Psoas muscle (tissue), 8 donors: ENCODE measurements around the gene DCC. TPM values are rescaled to one million over a fixed set of nuclear protein-coding genes. Genes with fewer than 3 reads are reported as not detected.

Experiments used
- ATAC-seq, 4 donors: fragments of 200-7000 bp; cut with Tn5 transposase; one replicate each; pipeline ENCODE4 v1.9.1; 2020; ENCODE audit warnings: moderate library complexity in 3 of 4, mild to moderate bottlenecking in 2 of 4
- DNase-seq, 2 donors: peaks; one replicate each; pipeline ENCODE4 v3.0.0-alpha.2; 2020
- H3K27ac ChIP-seq: fragments of 200-600 bp; one replicate; pipeline ENCODE4 v1.8.0; 2022
- H3K27me3 ChIP-seq, 3 donors: fragments of 200-600 bp in 1 of 3; one replicate each; pipeline versions ENCODE4 v1.6.1 to v1.8.0; 2013 to 2022; ENCODE audit warnings: low read length in 2 of 3, mild to moderate bottlenecking in 2 of 3, moderate library complexity in 1 of 3; ENCODE audit not compliant: insufficient read depth in 3 of 3
- H3K36me3 ChIP-seq, 2 donors: fragments of 200-600 bp in 1 of 2; one replicate each; pipeline versions ENCODE4 v1.6.1 to v1.8.0; 2013 to 2022; ENCODE audit warnings: low read depth in 1 of 2, mild to moderate bottlenecking in 1 of 2, moderate library complexity in 1 of 2; ENCODE audit not compliant: insufficient read depth in 1 of 2
- H3K4me1 ChIP-seq: fragments of 200-600 bp; one replicate; pipeline ENCODE4 v1.8.0; 2022
- H3K4me3 ChIP-seq: fragments of 200-600 bp; one replicate; pipeline ENCODE4 v1.8.0; 2022; ENCODE audit warnings: mild to moderate bottlenecking
- H3K9me3 ChIP-seq: fragments of 200-600 bp; one replicate; pipeline ENCODE4 v1.8.0; 2022
- CTCF ChIP-seq: fragments of 200-600 bp; IDR thresholded peaks from one replicate; pipeline ENCODE4 v1.8.0; 2022; ENCODE audit warnings: antibody characterized with exemption
- WGBS, 3 donors: extraction: QIAGEN DNeasy Blood & Tissue Kit; methylation state at CpG; one replicate each; pipeline versions ENCODE4 v1.1.6 to v1.1.7; 2013; 5-methylcytosine and 5-hydroxymethylcytosine counted together
- intact Hi-C, 2 donors: fragments of 100-400 bp; cut with DNase I; formaldehyde crosslinking; loops; one replicate each; pipeline versions ENCODE4 v1.11.0 to v1.14.2; 2022
- polyA plus RNA-seq, 3 donors: library from polyadenylated mRNA; stranded (reverse); fragments of 200-250 nt; gene quantifications; one replicate each; pipeline ENCODE4 v1.2.3, GENCODE V29; 2013
- total RNA-seq, 4 donors: library from RNA; stranded (reverse); fragmentation: NEBNext Ultra II Directional in 2 of 4; extraction: Animal tissue kit (Norgen Biotek cat#: 25700) in 2 of 4; gene quantifications; one replicate each; pipeline versions ENCODE4 v1.2.1 to v1.2.4, GENCODE V29; 2021 to 2023
- donor health status: healthy with polysubstance abuse.
- donor health status: DM: no; HTN: no; CAD: no; lungs with moderate emphysema.
- donor health status: Bipolar disorder and iron deficiency.
- donor health status: healthy.
- donor health status: DM: yes; HTN: yes; CAD: no.
- donor health status: DM: no; HTN: no; CAD: no.
- donor health status: DM: no; HTN: no; CAD: no.
- donor health status: DM: yes; HTN: yes; CAD: no.

The DCC gene
- total and polyA plus RNA-seq, 7 donors = 0.01 to 0.02 TPM; not detected in 5

GRCh38 chr18:52370841-52371240 lies 30.8 kb downstream of the DCC start:
- H3K9me3 ChIP-seq = no peaks in the 10 kb centered on the region
- no peaks in the 10 kb centered on the region for H3K27me3 ChIP-seq
- WGBS, 3 donors = 92 to 95% (median 93%) methylated on average over 2 of the region's 2 CpGs
- H3K27ac ChIP-seq = no peak overlapping the region
- ATAC-seq (no peak), DNase-seq (no peak)
- H3K4me3 ChIP-seq = no peak overlapping the region
- intact Hi-C loops = no loop called here
- TF ChIP-seq CTCF = no peak
- no peaks in the 10 kb centered on the region for H3K4me1 ChIP-seq
- H3K36me3 ChIP-seq = no peaks in the 10 kb centered on the region

GRCh38 chr18:52376104-52376503 lies 36.1 kb downstream of the DCC start:
- H3K4me3 ChIP-seq = no peak overlapping the region
- H3K36me3 ChIP-seq = no peaks in the 10 kb centered on the region
- WGBS, 3 donors = 35 to 61% (median 52%) methylated on average over 1 of the region's 1 CpG
- DNase-seq (no peak), ATAC-seq (no peak)
- no peak overlapping the region for H3K27ac ChIP-seq
- no peaks in the 10 kb centered on the region for H3K27me3 ChIP-seq
- no peaks in the 10 kb centered on the region for H3K9me3 ChIP-seq
- H3K4me1 ChIP-seq = no peaks in the 10 kb centered on the region
- intact Hi-C loops = no loop called here
- TF ChIP-seq CTCF = no peak

GRCh38 chr18:52377094-52377493 lies 37.1 kb downstream of the DCC start:
- Histone ChIP-seq H3K27ac (no peak overlapping the region), H3K4me3 (no peak overlapping the region), H3K9me3 (no peaks in the 10 kb centered on the region), H3K36me3 (no peaks in the 10 kb centered on the region), H3K4me1 (no peaks in the 10 kb centered on the region), H3K27me3 (no peaks in the 10 kb centered on the region)
- no peak for ATAC-seq
- TF ChIP-seq CTCF = no peak
- intact Hi-C loops = no loop called here
- DNase-seq = no peak

- H3K4me1 ChIP-seq = no peaks in the 10 kb centered on the region
- H3K27ac ChIP-seq = no peak overlapping the region
- DNase-seq (no peak), ATAC-seq (no peak)
- intact Hi-C loops = no loop called here
- H3K4me3 ChIP-seq = no peak overlapping the region
- H3K36me3 ChIP-seq = no peaks in the 10 kb centered on the region
- no peaks in the 10 kb centered on the region for H3K9me3 ChIP-seq
- no peak for TF ChIP-seq CTCF
- H3K27me3 ChIP-seq = no peaks in the 10 kb centered on the region
These were observed 46.3 kb downstream of the DCC start for GRCh38 chr18:52386306-52386705.

GRCh38 chr18:52387175-52387574 lies 47.2 kb downstream of the DCC start:
- intact Hi-C loops = no loop called here
- no peak overlapping the region for H3K27ac ChIP-seq
- H3K4me1 ChIP-seq = no peaks in the 10 kb centered on the region
- no peak for TF ChIP-seq CTCF
- no peak overlapping the region for H3K4me3 ChIP-seq
- DNase-seq (no peak), ATAC-seq (no peak)
- 78 to 82% (median 79%) methylated on average over 3 of the region's 3 CpGs for WGBS, 3 donors
- no peaks in the 10 kb centered on the region for H3K36me3 ChIP-seq
- H3K27me3 ChIP-seq = no peaks in the 10 kb centered on the region
- no peaks in the 10 kb centered on the region for H3K9me3 ChIP-seq
